ENCODE data around the gene IFT25.

The IFT25 gene

DNA sequence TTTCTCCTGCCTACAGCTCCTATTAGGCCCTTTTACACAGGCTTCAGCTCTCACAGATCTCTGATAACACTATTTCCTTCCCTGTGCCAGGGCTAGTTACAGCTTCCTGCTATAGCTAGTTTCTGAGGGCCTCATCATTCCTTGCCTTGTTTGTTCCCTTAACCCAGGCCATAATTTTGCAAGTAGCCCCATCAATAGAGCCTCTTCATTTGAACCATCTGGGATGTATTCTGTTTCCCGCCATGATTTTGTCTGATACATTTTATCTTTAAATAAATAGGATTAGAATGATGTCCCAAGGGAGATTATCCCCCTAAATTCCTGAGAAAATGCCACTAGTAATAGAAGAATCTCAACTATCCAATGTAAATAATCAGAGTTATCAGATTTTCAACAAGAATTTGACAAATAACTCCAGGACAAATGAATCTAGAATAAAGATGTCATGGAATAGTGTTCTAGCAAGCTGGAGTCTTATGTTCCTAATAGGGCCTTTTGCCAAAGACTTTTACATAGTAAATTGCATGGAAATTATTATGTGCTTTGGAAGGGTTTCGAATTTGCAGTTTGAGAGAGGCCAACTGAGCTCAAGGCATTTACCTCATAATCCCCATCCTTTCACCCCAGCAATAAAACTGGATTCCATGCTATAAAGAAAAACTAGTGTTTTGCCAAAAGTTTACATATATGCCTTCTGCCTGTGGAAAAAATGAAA lies 16.1 kb downstream of the IFT25 start:
- Histone ChIP-seq H3K9me3 (ENCODE audit: control insufficient read depth, insufficient read depth, low read depth, low read length) (no peaks in the 10 kb centered on the region), H3K4me3 (ENCODE audit: low read depth, low read length) (no peak overlapping the region), H3K4me1 (ENCODE audit: control insufficient read depth, insufficient read depth, low read length) (no peaks in the 10 kb centered on the region), H3K27ac (ENCODE audit: extremely low read depth, low read depth, low read length) (no peak overlapping the region), H3K36me3 (ENCODE audit: control insufficient read depth in 2 of 2, insufficient read depth in 1 of 2, low read length in 2 of 2) (peaks cover 13 to 50% of the 10 kb centered on the region in 2 experiments)
- TF ChIP-seq TCF7L2 (IDR thresholded peaks at IDR 0.05; ENCODE audit: borderline replicate concordance, low read depth, low read length) (no peak), ZNF175 (tag by site-specific recombination; IDR thresholded peaks at IDR 0.05) (no peak), ZSCAN5A (tag by site-specific recombination; IDR thresholded peaks at IDR 0.05) (no peak), ZNF549 (tag by site-specific recombination; IDR thresholded peaks at IDR 0.05) (no peak), ZBTB17 (tag by site-specific recombination; IDR thresholded peaks at IDR 0.05) (no peak), KLF1 (tag by site-specific recombination; IDR thresholded peaks at IDR 0.05) (no peak), ZNF121 (tag by site-specific recombination; IDR thresholded peaks at IDR 0.05) (no peak), ZBTB10 (tag by site-specific recombination; IDR thresholded peaks at IDR 0.05) (no peak), ZNF18 (tag by site-specific recombination; IDR thresholded peaks at IDR 0.05) (no peak), MEIS1 (CRISPR knock-in tag; IDR thresholded peaks at IDR 0.05; ENCODE audit: borderline replicate concordance) (no peak), ZNF580 (tag by site-specific recombination; IDR thresholded peaks at IDR 0.05) (no peak), ZNF521 (tag by site-specific recombination; IDR thresholded peaks at IDR 0.05) (no peak), ZNF639 (tag by site-specific recombination; IDR thresholded peaks at IDR 0.05) (no peak), ZNF366 (tag by site-specific recombination; conservative IDR thresholded peaks at IDR 0.05) (no peak), ZNF169 (tag by site-specific recombination; IDR thresholded peaks at IDR 0.05) (no peak), ZNF621 (tag by site-specific recombination; IDR thresholded peaks at IDR 0.05) (no peak), ZBTB21 (tag by site-specific recombination; IDR thresholded peaks at IDR 0.05) (no peak), ZNF26 (tag by site-specific recombination; IDR thresholded peaks at IDR 0.05) (no peak), ZSCAN16 (tag by site-specific recombination; IDR thresholded peaks at IDR 0.05) (no peak), ZNF404 (tag by site-specific recombination; IDR thresholded peaks at IDR 0.05) (no peak)
- ChIA-PET POLR2A (no interaction called here), CTCF (no interaction called here)

Data from HEK293 (cell line).